PC-3 (cell line): ENCODE measurements around the gene NTRK2. TPM values are rescaled to one million over a fixed set of nuclear protein-coding genes. Genes with fewer than 3 reads are reported as not detected.

Source experiments
- ATAC-seq: fragments of 200-7000 bp; cut with Tn5 transposase; 2 replicates; pipeline ENCODE4 v1.9.1; 2020; ENCODE audit warnings: mild to moderate bottlenecking, moderate library complexity
- BruUV-seq: library from RNA; stranded (reverse); fragments of 400-500 nt; replicated peaks from 2 replicates; lab custom pipeline; 2021; lab: Mats Ljungman, UMichigan
- CTCF ChIA-PET: fragments of 300-600 bp; sonication (Branson Sonifier 250); formaldehyde crosslinking; loops from one replicate; lab custom pipeline; 2022; ENCODE audit warnings: antibody characterized with exemption; lab: Charles Lee
- POLR2A ChIA-PET: fragments of 300-600 bp; sonication (Branson Sonifier 250); formaldehyde crosslinking; loops from one replicate; lab custom pipeline; 2022; ENCODE audit warnings: antibody characterized with exemption; ENCODE audit not compliant: unreplicated experiment; lab: Charles Lee
- DNase-seq: peaks from one replicate; pipeline ENCODE4 v3.0.0-alpha.2; 2015
- H2AFZ ChIP-seq: fragments of 300-600 bp; sonication (generic); 2 replicates; pipeline ENCODE4 v1.6.0; 2016; ENCODE audit warnings: antibody characterized with exemption, low read length
- H3F3A ChIP-seq: fragments of 300-600 bp; sonication (generic); one replicate; pipeline ENCODE4 v1.6.0; 2017; ENCODE audit warnings: antibody characterized with exemption, low read length, control low read depth, mild to moderate bottlenecking; ENCODE audit not compliant: unreplicated experiment
- H3K27ac ChIP-seq: fragments of 300-600 bp; sonication (generic); 2 replicates; pipeline ENCODE4 v1.5.1; 2016; ENCODE audit warnings: mild to moderate bottlenecking, low read length
- H3K27me3 ChIP-seq: fragments of 300-600 bp; sonication (generic); 2 replicates; pipeline ENCODE4 v1.6.1; 2016; ENCODE audit warnings: low read length, mixed read lengths
- H3K36me3 ChIP-seq: fragments of 300-600 bp; sonication (generic); 2 replicates; pipeline ENCODE4 v1.6.1; 2016; ENCODE audit warnings: low read depth, mixed run types, low read length, mixed read lengths
- H3K4me1 ChIP-seq: fragments of 300-600 bp; sonication (generic); 2 replicates; pipeline ENCODE4 v1.5.1; 2016; ENCODE audit warnings: low read length; ENCODE audit not compliant: insufficient read depth
- H3K4me2 ChIP-seq: fragments of 300-600 bp; sonication (generic); 2 replicates; pipeline ENCODE4 v1.6.0; 2016; ENCODE audit warnings: low read length
- H3K4me3 ChIP-seq: fragments of 300-600 bp; sonication (generic); 2 replicates; pipeline ENCODE4 v1.5.1; 2016; ENCODE audit warnings: mild to moderate bottlenecking, low read length, mixed read lengths
- H3K79me2 ChIP-seq: fragments of 300-600 bp; sonication (generic); 2 replicates; pipeline ENCODE4 v1.6.1; 2017; ENCODE audit warnings: low read length, mixed read lengths
- H3K9ac ChIP-seq: fragments of 300-600 bp; sonication (generic); 2 replicates; pipeline ENCODE4 v1.6.0; 2016; ENCODE audit warnings: mild to moderate bottlenecking, low read length
- H3K9me2 ChIP-seq: fragments of 300-600 bp; sonication (generic); replicated peaks from 2 replicates; pipeline ENCODE4 v1.6.1; 2016; ENCODE audit warnings: mixed run types, low read length, mixed read lengths
- H3K9me3 ChIP-seq: fragments of 300-600 bp; sonication (generic); 2 replicates; pipeline ENCODE4 v1.6.1; 2016; ENCODE audit warnings: low read length, mixed read lengths
- H4K20me1 ChIP-seq: fragments of 300-600 bp; sonication (generic); 2 replicates; pipeline ENCODE4 v1.6.1; 2016; ENCODE audit warnings: low read length, mixed read lengths
- EZH2 ChIP-seq: fragments of 300-600 bp; sonication (generic); IDR thresholded peaks from one replicate; pipeline ENCODE4 v1.6.1; 2017; ENCODE audit warnings: antibody characterized with exemption, mild to moderate bottlenecking, low read length; ENCODE audit not compliant: unreplicated experiment
- EZH2phosphoT487 ChIP-seq: fragments of 300-600 bp; sonication (generic); IDR thresholded peaks from 2 replicates; pipeline ENCODE4 v1.6.1; 2018; ENCODE audit warnings: mild to moderate bottlenecking, antibody characterized with exemption, low read length, borderline replicate concordance
- intact Hi-C: fragments of 100-400 bp; cut with micrococcal nuclease; formaldehyde crosslinking; loops from 2 replicates; pipeline ENCODE4 v1.9.0; 2023
- total RNA-seq: library from RNA; depleted of rRNA; stranded (reverse); fragments of >200 nt; gene quantifications from 2 replicates; pipeline ENCODE4 v1.2.3, GENCODE V29; 2014
- TF ChIP-seq, protein P1 (sequence below): fragments of 300-600 bp; sonication (generic); conservative IDR thresholded peaks from 2 replicates; pipeline ENCODE4 v1.5.1; 2017; ENCODE audit warnings: antibody characterized with exemption, low read depth, mild to moderate bottlenecking, low read length

The NTRK2 gene
- total RNA-seq, 1 experiment from 2014 or later: not detected

DNA sequence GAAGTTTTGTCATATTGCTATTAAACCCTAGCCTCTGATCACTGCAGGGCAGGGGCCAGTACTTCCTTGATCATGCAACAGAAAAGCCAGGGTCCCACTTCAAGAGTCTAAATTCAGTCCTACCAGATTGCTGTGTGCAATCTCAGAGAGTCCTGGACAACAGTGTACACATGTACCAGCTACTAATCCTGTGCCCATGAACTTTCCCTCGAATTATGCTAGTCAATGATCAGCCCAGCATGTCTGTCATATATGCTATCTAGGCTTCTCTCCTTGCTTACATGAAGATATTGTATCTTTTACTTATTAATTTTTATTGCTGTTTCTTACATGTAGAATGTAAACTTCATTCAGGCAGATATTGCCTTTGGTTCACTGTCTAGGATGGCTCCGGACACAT lies 367.0 kb downstream of the NTRK2 start:
- Histone ChIP-seq H3K9ac (no peak overlapping the region), H3K4me1 (no peaks in the 10 kb centered on the region), H3K27me3 (no peaks in the 10 kb centered on the region), H3F3A (no peaks in the 10 kb centered on the region), H2AFZ (no peak overlapping the region), H3K9me3 (no peaks in the 10 kb centered on the region), H3K9me2 (no peaks in the 10 kb centered on the region), H3K4me2 (no peak overlapping the region), H3K79me2 (no peaks in the 10 kb centered on the region), H3K4me3 (no peak overlapping the region), H3K27ac (no peak overlapping the region), H3K36me3 (no peaks in the 10 kb centered on the region), H4K20me1 (no peaks in the 10 kb centered on the region)
- ATAC-seq (no peak), DNase-seq (no peak)
- no TSS peak for BruUV-seq
- intact Hi-C loops: no loop called here
- ChIA-PET POLR2A (no interaction called here), CTCF (no interaction called here)
- TF ChIP-seq EZH2phosphoT487 (no peak), EZH2 (no peak)
- TF ChIP-seq, protein P1, sequence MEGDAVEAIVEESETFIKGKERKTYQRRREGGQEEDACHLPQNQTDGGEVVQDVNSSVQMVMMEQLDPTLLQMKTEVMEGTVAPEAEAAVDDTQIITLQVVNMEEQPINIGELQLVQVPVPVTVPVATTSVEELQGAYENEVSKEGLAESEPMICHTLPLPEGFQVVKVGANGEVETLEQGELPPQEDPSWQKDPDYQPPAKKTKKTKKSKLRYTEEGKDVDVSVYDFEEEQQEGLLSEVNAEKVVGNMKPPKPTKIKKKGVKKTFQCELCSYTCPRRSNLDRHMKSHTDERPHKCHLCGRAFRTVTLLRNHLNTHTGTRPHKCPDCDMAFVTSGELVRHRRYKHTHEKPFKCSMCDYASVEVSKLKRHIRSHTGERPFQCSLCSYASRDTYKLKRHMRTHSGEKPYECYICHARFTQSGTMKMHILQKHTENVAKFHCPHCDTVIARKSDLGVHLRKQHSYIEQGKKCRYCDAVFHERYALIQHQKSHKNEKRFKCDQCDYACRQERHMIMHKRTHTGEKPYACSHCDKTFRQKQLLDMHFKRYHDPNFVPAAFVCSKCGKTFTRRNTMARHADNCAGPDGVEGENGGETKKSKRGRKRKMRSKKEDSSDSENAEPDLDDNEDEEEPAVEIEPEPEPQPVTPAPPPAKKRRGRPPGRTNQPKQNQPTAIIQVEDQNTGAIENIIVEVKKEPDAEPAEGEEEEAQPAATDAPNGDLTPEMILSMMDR: no peak

DNA sequence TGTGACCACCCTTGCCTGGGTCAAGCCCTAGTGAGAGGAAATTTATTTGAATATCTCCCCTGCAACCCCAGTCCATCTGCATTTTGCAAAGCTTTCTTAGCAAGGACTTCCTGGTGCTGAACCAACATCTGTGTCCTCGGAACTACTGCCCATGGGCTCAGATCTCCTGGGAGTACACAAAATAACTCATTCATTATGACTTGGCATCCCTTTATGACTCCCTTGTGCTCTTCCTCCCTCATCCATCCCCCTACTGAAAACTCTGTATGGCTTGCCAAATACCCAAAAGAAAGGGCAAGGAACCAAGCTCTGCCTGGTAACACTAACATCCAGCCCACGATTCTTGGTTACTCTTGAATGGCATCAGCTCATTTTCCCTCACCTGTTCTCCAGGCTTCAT lies 368.5 kb downstream of the NTRK2 start:
- POLR2A ChIA-PET: no interaction called here
- no peaks in the 10 kb centered on the region for H3K27me3 ChIP-seq

More for the DNA sequence above, 368.5 kb downstream of the NTRK2 start:
- no peaks in the 10 kb centered on the region for H3K9me3 ChIP-seq
- H3F3A ChIP-seq: no peaks in the 10 kb centered on the region
- ATAC-seq (no peak), DNase-seq (no peak)
- H3K36me3 ChIP-seq: no peaks in the 10 kb centered on the region
- H3K79me2 ChIP-seq: no peaks in the 10 kb centered on the region
- TF ChIP-seq, protein P1: no peak
- no peak for TF ChIP-seq EZH2phosphoT487
- TF ChIP-seq EZH2: no peak
- H4K20me1 ChIP-seq: no peaks in the 10 kb centered on the region
- no TSS peak for BruUV-seq
- intact Hi-C loops: no loop called here
- H2AFZ ChIP-seq: no peak overlapping the region
- H3K9ac ChIP-seq: no peak overlapping the region
- no peaks in the 10 kb centered on the region for H3K9me2 ChIP-seq
- CTCF ChIA-PET: no interaction called here
- no peaks in the 10 kb centered on the region for H3K4me1 ChIP-seq
- no peak overlapping the region for H3K4me2 ChIP-seq
- H3K4me3 ChIP-seq: no peak overlapping the region
- no peak overlapping the region for H3K27ac ChIP-seq
